ENCODE measurements around the gene KREMEN1. TPM values are rescaled to one million over a fixed set of nuclear protein-coding genes. Genes with fewer than 3 reads are reported as not detected.
A peak's percentile ranks its signal among the peaks of the same experiment; 100 is the strongest.

Gene KREMEN1
- total and polyA plus RNA-seq, 7 donors, result 7.7 to 68.2 (median 17.5) TPM

GRCh38 chr22:29193021-29193420, 120.2 kb downstream of the KREMEN1 start:
- Histone ChIP-seq H3K4me1 (no peaks in the 10 kb centered on the region), H3K27ac (no peak overlapping the region), H3K36me3 (ENCODE audit: insufficient read depth in 1 of 2, low read depth in 1 of 2) (no peaks in the 10 kb centered on the region), H3K27me3 (ENCODE audit: insufficient read depth in 3 of 3, low read length in 2 of 3) (no peaks in the 10 kb centered on the region), H3K9me3 (peaks cover 3% of the 10 kb centered on the region), H3K4me3 (no peak overlapping the region)
- WGBS, 3 donors, result 52 to 69% (median 61%) methylated on average over 8 of the region's 8 CpGs
- intact Hi-C loops (cut with DNase I), result loop anchor here in 1 of 2 donors (5.0 kb wide), 1 partner anchor 39 kb away; no protein-coding TSS in a partner anchor
- no peak for TF ChIP-seq CTCF (IDR thresholded peaks at IDR 0.05)
- DNase-seq (no peak), ATAC-seq (no peak)

GRCh38 chr22:29194184-29194583, 121.3 kb downstream of the KREMEN1 start:
- intact Hi-C loops (cut with DNase I), result loop anchor here in 1 of 2 donors (5.0 kb wide), 1 partner anchor 38 kb away; no protein-coding TSS in a partner anchor
- TF ChIP-seq CTCF (IDR thresholded peaks at IDR 0.05), result no peak

GRCh38 chr22:29195118-29195963, 122.5 kb downstream of the KREMEN1 start:
- no peak for ATAC-seq
- no peak for TF ChIP-seq CTCF (IDR thresholded peaks at IDR 0.05)
- H3K36me3 ChIP-seq (ENCODE audit: insufficient read depth in 1 of 2, low read depth in 1 of 2), result no peaks in the 10 kb centered on the region
- no peak overlapping the region for H3K4me3 ChIP-seq
- H3K27me3 ChIP-seq (ENCODE audit: insufficient read depth in 3 of 3, low read length in 2 of 3), result no peaks in the 10 kb centered on the region
- no peak overlapping the region for H3K27ac ChIP-seq
- intact Hi-C loops (cut with DNase I), result no loop called here
- H3K4me1 ChIP-seq, result no peaks in the 10 kb centered on the region
- no peak for DNase-seq
- peaks cover 3% of the 10 kb centered on the region for H3K9me3 ChIP-seq
- WGBS, 3 donors, result 67 to 78% (median 69%) methylated on average over 7 to 8 of the region's 8 CpGs

More at GRCh38 chr22:29194184-29194583, 121.3 kb downstream of the KREMEN1 start:
- Histone ChIP-seq H3K36me3 (ENCODE audit: insufficient read depth in 1 of 2, low read depth in 1 of 2) (no peaks in the 10 kb centered on the region), H3K27me3 (ENCODE audit: insufficient read depth in 3 of 3, low read length in 2 of 3) (no peaks in the 10 kb centered on the region), H3K4me3 (no peak overlapping the region), H3K9me3 (peaks cover 3% of the 10 kb centered on the region), H3K4me1 (no peaks in the 10 kb centered on the region), H3K27ac (no peak overlapping the region)
- no peak for DNase-seq
- 88 to 96% (median 88%) methylated on average over 2 of the region's 2 CpGs for WGBS, 3 donors
- no peak for ATAC-seq

GRCh38 chr22:29195964-29196666, 123.3 kb downstream of the KREMEN1 start:
- Histone ChIP-seq H3K36me3 (ENCODE audit: insufficient read depth in 1 of 2, low read depth in 1 of 2) (no peaks in the 10 kb centered on the region), H3K9me3 (peaks cover 3% of the 10 kb centered on the region), H3K4me1 (no peaks in the 10 kb centered on the region), H3K4me3 (no peak overlapping the region), H3K27me3 (ENCODE audit: insufficient read depth in 3 of 3, low read length in 2 of 3) (no peaks in the 10 kb centered on the region), H3K27ac (no peak overlapping the region)
- peak in 1 of 4 donors; percentile 27 for ATAC-seq
- WGBS, 3 donors, result 66 to 72% (median 71%) methylated on average over 10 of the region's 10 CpGs
- DNase-seq, result no peak
- intact Hi-C loops (cut with DNase I), result no loop called here
- no peak for TF ChIP-seq CTCF (IDR thresholded peaks at IDR 0.05)
